Brain microvascular endothelial cell (primary cell): ENCODE results near the gene BBS7.

Experiments used
- DNase-seq: peaks from one replicate; pipeline ENCODE4 v3.0.0-alpha.2; 2020
- H3K27ac ChIP-seq: fragments of 250-450 bp; sonication (Bioruptor Pico); 2 replicates; pipeline ENCODE4 v1.5.1; 2020; ENCODE audit warnings: mild to moderate bottlenecking, moderate library complexity
- H3K27me3 ChIP-seq: fragments of 250-450 bp; sonication (Bioruptor Pico); replicated peaks from 2 replicates; pipeline ENCODE4 v1.5.1; 2020; ENCODE audit warnings: mild to moderate bottlenecking
- H3K36me3 ChIP-seq: fragments of 250-450 bp; sonication (Bioruptor Pico); replicated peaks from 2 replicates; pipeline ENCODE4 v1.5.1; 2020; ENCODE audit warnings: mild to moderate bottlenecking
- H3K4me3 ChIP-seq: 2 replicates; pipeline ENCODE4 v1.5.1; 2011; ENCODE audit warnings: low read depth, mild to moderate bottlenecking, control low read depth, low read length, moderate library complexity
- CTCF ChIP-seq: IDR thresholded peaks from 2 replicates; pipeline ENCODE4 v1.5.1; 2011; ENCODE audit warnings: low read depth, mild to moderate bottlenecking, moderate library complexity, low read length, control low read depth, inconsistent platforms; ENCODE audit errors: missing control alignments
- in situ Hi-C: cut with HindIII; loops from 2 replicates; pipeline ENCODE4 v1.10.0; 2017; ENCODE audit warnings: low sequenced_read_pairs, low pct_ligation_motif_present

Gene BBS7

GRCh38 chr4:121796283-121796682, 74.0 kb downstream of the BBS7 start:
- Histone ChIP-seq H3K4me3 (no peak overlapping the region), H3K27me3 (no peaks in the 10 kb centered on the region), H3K27ac (no peak overlapping the region), H3K36me3 (no peaks in the 10 kb centered on the region)
- in situ Hi-C loops, result no loop called here
- no peak for TF ChIP-seq CTCF
- no peak for DNase-seq

- no peak for TF ChIP-seq CTCF
- Histone ChIP-seq H3K27ac (no peak overlapping the region), H3K36me3 (no peaks in the 10 kb centered on the region), H3K27me3 (no peaks in the 10 kb centered on the region), H3K4me3 (no peak overlapping the region)
- no peak for DNase-seq
- in situ Hi-C loops, result no loop called here
Observed at GRCh38 chr4:121794505-121795188, 75.6 kb downstream of the BBS7 start.

- no peaks in the 10 kb centered on the region for H3K27me3 ChIP-seq
- in situ Hi-C loops, result no loop called here
- no peak for TF ChIP-seq CTCF
- no peaks in the 10 kb centered on the region for H3K36me3 ChIP-seq
- no peak for DNase-seq
- H3K4me3 ChIP-seq, result no peak overlapping the region
- no peak overlapping the region for H3K27ac ChIP-seq
Observed at GRCh38 chr4:121792966-121793365, 77.3 kb downstream of the BBS7 start.

- Histone ChIP-seq H3K27ac (peak overlapping the region; percentile 73), H3K4me3 (no peak overlapping the region)
Observed at GRCh38 chr4:121791481-121791880, 78.8 kb downstream of the BBS7 start.

GRCh38 chr4:121790976-121791375, 79.3 kb downstream of the BBS7 start:
- H3K4me3 ChIP-seq, result no peak overlapping the region
- peak overlapping the region; percentile 73 for H3K27ac ChIP-seq
- H3K36me3 ChIP-seq, result no peaks in the 10 kb centered on the region
- no peaks in the 10 kb centered on the region for H3K27me3 ChIP-seq
- TF ChIP-seq CTCF, result no peak
- peak; percentile 53 for DNase-seq
- in situ Hi-C loops, result no loop called here

More at GRCh38 chr4:121791481-121791880, 78.8 kb downstream of the BBS7 start:
- peak; percentile 79 for DNase-seq
- no peaks in the 10 kb centered on the region for H3K27me3 ChIP-seq
- in situ Hi-C loops, result no loop called here
- no peak for TF ChIP-seq CTCF
- H3K36me3 ChIP-seq, result no peaks in the 10 kb centered on the region
